Right lobe of liver (tissue), 4 donors: ENCODE results near the gene USP5.
"Not testable (repeated sequence)": the region's sequence is repeated elsewhere in the genome, so short reads cannot be mapped to it uniquely, and the experiment has no call there.

Experiments used
- CTCF ChIP-seq, 4 donors: fragments of 200-600 bp in 3 of 4; fragments of 450-650 bp in 1 of 4; IDR thresholded peaks; one replicate each; pipeline versions ENCODE4 v1.5.1 to v1.8.0; 2016 to 2022; ENCODE audit warnings: antibody characterized with exemption in 4 of 4, mild to moderate bottlenecking in 2 of 4
- POLR2A ChIP-seq: fragments of 450-650 bp; IDR thresholded peaks from one replicate; pipeline ENCODE4 v1.6.1; 2017; ENCODE audit warnings: antibody characterized with exemption, mild to moderate bottlenecking
- donor health status: DM: no; HTN: no; CAD: no.
- donor health status: DM: no; HTN: no; CAD: no.
- donor health status: DM: no; HTN: yes; CAD: no.

- TF ChIP-seq CTCF (IDR thresholded peaks at IDR 0.05); POLR2A: not testable (repeated sequence)
These were observed 38.0 kb downstream of the USP5 start for GRCh38 chr12:6889775-6890573.
